ENCODE results near the gene SPHKAP.

- TF ChIP-seq, protein P1, sequence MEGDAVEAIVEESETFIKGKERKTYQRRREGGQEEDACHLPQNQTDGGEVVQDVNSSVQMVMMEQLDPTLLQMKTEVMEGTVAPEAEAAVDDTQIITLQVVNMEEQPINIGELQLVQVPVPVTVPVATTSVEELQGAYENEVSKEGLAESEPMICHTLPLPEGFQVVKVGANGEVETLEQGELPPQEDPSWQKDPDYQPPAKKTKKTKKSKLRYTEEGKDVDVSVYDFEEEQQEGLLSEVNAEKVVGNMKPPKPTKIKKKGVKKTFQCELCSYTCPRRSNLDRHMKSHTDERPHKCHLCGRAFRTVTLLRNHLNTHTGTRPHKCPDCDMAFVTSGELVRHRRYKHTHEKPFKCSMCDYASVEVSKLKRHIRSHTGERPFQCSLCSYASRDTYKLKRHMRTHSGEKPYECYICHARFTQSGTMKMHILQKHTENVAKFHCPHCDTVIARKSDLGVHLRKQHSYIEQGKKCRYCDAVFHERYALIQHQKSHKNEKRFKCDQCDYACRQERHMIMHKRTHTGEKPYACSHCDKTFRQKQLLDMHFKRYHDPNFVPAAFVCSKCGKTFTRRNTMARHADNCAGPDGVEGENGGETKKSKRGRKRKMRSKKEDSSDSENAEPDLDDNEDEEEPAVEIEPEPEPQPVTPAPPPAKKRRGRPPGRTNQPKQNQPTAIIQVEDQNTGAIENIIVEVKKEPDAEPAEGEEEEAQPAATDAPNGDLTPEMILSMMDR (conservative IDR thresholded peaks at IDR 0.05 in 1 of 2, IDR thresholded peaks at IDR 0.05 in 1 of 2; ENCODE audit: low read depth in 1 of 2, low read length in 2 of 2): no peak
- TF ChIP-seq EZH2 (IDR thresholded peaks at IDR 0.05; ENCODE audit: low read length, missing control alignments): no peak
Observed at GRCh38 chr2:228079194-228079593, 102.3 kb downstream of the SPHKAP start.
